ENCODE data around the gene DHRS2. TPM values are rescaled to one million over a fixed set of nuclear protein-coding genes. Genes with fewer than 3 reads are reported as not detected.

Gene DHRS2
- total RNA-seq, 1 donor from 2014 or later: not detected

DNA sequence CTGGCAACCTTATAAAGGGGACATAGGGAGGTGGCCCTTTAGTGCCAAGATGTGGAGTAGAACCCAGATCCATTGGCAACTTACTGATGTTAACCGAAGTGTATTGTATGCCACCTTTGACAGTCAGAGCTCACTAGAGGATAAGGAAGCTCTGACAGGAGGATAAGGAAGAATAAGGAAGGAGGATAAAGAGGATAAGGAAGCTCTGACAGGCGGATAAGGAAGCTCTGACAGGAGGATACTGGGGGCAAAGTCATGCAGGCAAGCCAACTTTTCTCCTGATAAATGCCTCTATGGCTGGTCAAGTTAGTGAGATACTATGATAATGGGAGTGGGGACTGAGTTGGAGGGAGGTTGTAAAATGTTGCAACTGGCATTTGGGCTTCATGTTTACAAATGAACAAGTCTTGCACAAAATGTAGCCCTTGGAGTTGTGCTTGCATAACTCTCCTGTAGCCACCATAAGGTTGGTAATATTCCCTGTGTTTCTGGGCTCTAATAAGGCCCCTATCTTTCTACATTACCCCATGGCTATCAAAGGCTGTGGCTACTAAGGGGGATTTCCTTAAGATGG is 17.7 kb upstream of the DHRS2 start:
- TF ChIP-seq, protein P1, sequence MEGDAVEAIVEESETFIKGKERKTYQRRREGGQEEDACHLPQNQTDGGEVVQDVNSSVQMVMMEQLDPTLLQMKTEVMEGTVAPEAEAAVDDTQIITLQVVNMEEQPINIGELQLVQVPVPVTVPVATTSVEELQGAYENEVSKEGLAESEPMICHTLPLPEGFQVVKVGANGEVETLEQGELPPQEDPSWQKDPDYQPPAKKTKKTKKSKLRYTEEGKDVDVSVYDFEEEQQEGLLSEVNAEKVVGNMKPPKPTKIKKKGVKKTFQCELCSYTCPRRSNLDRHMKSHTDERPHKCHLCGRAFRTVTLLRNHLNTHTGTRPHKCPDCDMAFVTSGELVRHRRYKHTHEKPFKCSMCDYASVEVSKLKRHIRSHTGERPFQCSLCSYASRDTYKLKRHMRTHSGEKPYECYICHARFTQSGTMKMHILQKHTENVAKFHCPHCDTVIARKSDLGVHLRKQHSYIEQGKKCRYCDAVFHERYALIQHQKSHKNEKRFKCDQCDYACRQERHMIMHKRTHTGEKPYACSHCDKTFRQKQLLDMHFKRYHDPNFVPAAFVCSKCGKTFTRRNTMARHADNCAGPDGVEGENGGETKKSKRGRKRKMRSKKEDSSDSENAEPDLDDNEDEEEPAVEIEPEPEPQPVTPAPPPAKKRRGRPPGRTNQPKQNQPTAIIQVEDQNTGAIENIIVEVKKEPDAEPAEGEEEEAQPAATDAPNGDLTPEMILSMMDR (IDR thresholded peaks at IDR 0.05): no peak
- H3K27me3 Mint-ChIP-seq (ENCODE audit: unreplicated experiment): peaks cover 25% of the 10 kb centered on the region
- H3K4me3 Mint-ChIP-seq (ENCODE audit: unreplicated experiment): no peak overlapping the region
- H3K27ac Mint-ChIP-seq (ENCODE audit: unreplicated experiment): no peak overlapping the region
- no peaks in the 10 kb centered on the region for H3K36me3 Mint-ChIP-seq (ENCODE audit: unreplicated experiment)
- H3K9me3 Mint-ChIP-seq (ENCODE audit: unreplicated experiment): peaks cover 6% of the 10 kb centered on the region
- H3K4me1 Mint-ChIP-seq (ENCODE audit: unreplicated experiment): no peaks in the 10 kb centered on the region
- DNase-seq (ENCODE audit: extremely low spot score, unreplicated experiment): no peak

DNA sequence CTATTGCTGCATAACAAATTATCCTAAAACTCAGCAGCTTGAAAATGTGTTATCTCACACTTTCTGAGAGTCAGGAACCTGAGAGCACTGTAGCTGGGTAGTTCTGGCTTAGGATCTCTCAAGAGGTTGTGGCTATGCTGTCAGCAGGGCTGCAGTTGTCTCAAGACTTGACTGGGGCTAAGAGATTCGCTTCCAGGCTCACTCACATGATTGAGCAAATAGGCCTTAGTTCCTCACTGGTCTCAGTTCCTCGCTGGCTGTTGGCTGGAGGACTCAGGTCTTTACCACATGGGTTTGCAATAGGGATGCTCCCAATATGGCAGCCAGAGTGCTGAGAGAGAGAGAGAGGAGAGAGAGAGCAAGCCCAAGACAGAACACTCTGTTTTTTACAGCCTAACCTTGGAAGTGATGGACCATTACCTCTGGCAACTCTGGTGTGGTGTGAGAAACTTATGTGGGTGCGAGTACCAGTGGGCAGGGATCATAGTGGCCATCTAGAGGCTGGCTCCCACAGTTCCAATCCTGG is 15.9 kb upstream of the DHRS2 start:
- Mint-ChIP-seq H3K9me3 (ENCODE audit: unreplicated experiment) (peaks cover 17% of the 10 kb centered on the region), H3K27me3 (ENCODE audit: unreplicated experiment) (peaks cover 15% of the 10 kb centered on the region), H3K36me3 (ENCODE audit: unreplicated experiment) (no peaks in the 10 kb centered on the region), H3K27ac (ENCODE audit: unreplicated experiment) (no peak overlapping the region), H3K4me3 (ENCODE audit: unreplicated experiment) (no peak overlapping the region), H3K4me1 (ENCODE audit: unreplicated experiment) (no peaks in the 10 kb centered on the region)
- TF ChIP-seq, protein P1 (IDR thresholded peaks at IDR 0.05): no peak
- DNase-seq (ENCODE audit: extremely low spot score, unreplicated experiment): no peak

DNA sequence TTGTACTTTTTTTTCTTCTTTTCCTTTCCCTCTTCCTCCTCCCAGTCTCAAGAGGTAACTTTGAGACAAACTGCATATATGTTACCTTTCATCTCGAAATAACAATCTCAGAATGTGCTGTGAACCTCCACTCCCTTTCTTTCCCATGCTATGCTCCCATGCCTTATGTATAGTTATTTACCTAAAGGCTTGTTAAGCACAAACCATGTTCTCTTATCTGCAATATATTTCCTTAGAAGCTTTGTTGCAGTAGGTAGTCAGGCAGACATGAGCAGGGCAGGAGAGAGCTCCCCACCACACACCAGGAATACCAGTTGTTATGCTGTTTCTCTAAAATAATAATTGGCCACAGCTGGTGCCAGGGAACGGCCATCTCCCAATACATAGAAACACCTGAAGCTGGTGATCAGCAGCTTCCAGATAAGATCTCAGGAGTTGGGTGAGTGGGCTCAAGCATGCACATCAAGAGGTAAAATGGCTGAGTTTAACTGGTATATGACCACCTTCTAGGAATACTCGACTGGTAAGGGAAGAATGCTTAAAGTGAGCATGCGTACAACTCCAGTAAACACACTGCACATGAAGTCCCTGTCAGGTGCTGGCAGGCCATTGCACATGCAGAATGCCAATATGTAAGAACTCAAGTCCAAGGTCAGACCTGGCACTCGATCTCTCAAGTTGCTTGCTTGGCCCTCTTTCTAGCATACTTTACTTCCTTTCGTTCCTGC is 14.8 kb upstream of the DHRS2 start:
- Mint-ChIP-seq H3K9me3 (ENCODE audit: unreplicated experiment) (peaks cover 19% of the 10 kb centered on the region), H3K4me1 (ENCODE audit: unreplicated experiment) (no peaks in the 10 kb centered on the region), H3K4me3 (ENCODE audit: unreplicated experiment) (no peak overlapping the region), H3K36me3 (ENCODE audit: unreplicated experiment) (no peaks in the 10 kb centered on the region), H3K27ac (ENCODE audit: unreplicated experiment) (no peak overlapping the region), H3K27me3 (ENCODE audit: unreplicated experiment) (peaks cover 12% of the 10 kb centered on the region)
- no peak for DNase-seq (ENCODE audit: extremely low spot score, unreplicated experiment)
- TF ChIP-seq, protein P1 (IDR thresholded peaks at IDR 0.05): no peak

DNA sequence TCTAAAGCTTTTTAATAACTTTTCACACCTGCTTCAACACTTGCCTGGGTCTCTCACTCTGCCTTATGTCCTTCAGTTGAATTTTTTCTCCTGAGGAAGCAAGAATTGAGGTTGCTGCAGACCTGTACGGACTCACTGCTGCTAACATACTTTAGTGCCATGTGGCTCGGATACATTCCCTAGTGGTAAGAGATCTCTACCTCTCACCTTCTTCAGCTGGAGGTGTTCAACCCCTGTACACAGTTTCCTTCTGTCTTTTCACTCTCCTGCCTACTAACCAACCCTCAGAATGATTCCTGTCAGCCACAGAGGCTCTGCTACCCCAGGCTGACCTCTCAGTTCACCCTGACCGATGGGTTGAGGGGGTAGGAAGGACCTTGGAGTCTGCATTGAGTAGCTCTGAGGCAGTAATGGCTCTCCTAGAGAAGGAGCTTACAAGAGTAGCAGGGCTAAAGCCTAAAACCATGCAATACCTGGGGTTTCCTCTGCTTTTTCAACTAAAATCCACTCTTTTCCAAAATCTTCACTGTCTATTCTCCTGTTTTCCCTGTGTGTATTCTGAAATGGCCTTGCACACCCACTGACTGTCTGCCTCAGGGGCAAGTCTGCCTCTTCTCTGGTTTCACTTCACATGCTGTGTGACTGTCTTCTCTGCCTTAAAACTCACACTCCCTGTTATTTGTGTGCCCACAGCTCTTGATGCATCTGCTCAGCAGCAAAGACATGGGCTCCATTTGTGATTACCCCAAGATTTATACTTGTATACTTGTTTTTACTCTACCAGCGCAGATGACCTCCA is 14.0 kb upstream of the DHRS2 start:
- H3K27me3 Mint-ChIP-seq (ENCODE audit: unreplicated experiment): peaks cover 12% of the 10 kb centered on the region
- DNase-seq (ENCODE audit: extremely low spot score, unreplicated experiment): no peak
- no peak overlapping the region for H3K4me3 Mint-ChIP-seq (ENCODE audit: unreplicated experiment)
- no peaks in the 10 kb centered on the region for H3K36me3 Mint-ChIP-seq (ENCODE audit: unreplicated experiment)
- peaks cover 19% of the 10 kb centered on the region for H3K9me3 Mint-ChIP-seq (ENCODE audit: unreplicated experiment)
- TF ChIP-seq, protein P1 (IDR thresholded peaks at IDR 0.05): no peak
- no peaks in the 10 kb centered on the region for H3K4me1 Mint-ChIP-seq (ENCODE audit: unreplicated experiment)
- H3K27ac Mint-ChIP-seq (ENCODE audit: unreplicated experiment): no peak overlapping the region

DNA sequence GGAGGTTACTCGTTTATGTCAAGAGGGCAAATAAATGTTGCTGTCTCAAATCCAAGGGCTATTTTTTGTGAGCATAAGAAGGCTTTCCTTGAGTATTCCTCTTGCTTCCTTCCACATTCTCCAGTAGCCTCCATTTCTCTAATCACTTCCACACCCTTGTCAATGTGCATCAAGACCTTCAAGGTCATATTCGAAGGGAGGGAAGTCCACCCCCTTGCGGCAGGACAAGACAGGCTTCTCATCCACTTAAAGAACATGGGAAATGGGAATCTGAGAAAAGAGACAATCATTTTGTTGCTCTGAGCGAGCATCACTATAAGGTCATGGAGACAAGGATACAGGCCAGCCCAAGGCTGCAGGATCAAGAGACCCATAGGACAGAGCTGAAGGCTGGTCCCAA is 13.2 kb upstream of the DHRS2 start:
- H3K36me3 Mint-ChIP-seq (ENCODE audit: unreplicated experiment): no peaks in the 10 kb centered on the region
- H3K4me1 Mint-ChIP-seq (ENCODE audit: unreplicated experiment): no peaks in the 10 kb centered on the region
- no peak for DNase-seq (ENCODE audit: extremely low spot score, unreplicated experiment)
- H3K27ac Mint-ChIP-seq (ENCODE audit: unreplicated experiment): no peak overlapping the region
- H3K27me3 Mint-ChIP-seq (ENCODE audit: unreplicated experiment): peaks cover 12% of the 10 kb centered on the region
- TF ChIP-seq, protein P1 (IDR thresholded peaks at IDR 0.05): no peak
- peaks cover 19% of the 10 kb centered on the region for H3K9me3 Mint-ChIP-seq (ENCODE audit: unreplicated experiment)
- H3K4me3 Mint-ChIP-seq (ENCODE audit: unreplicated experiment): no peak overlapping the region
